ENCODE data around the gene FAXC. TPM values are rescaled to one million over a fixed set of nuclear protein-coding genes. Genes with fewer than 3 reads are reported as not detected.

Gene FAXC
- total RNA-seq, 4 donors from 2014 or later = 0.20 to 1.5 (median 0.80) TPM; not detected in 1

GRCh38 chr6:99309557-99309956, 39.9 kb downstream of the FAXC start:
- no peak overlapping the region for H3K27ac ChIP-seq
- no peaks in the 10 kb centered on the region for H3K4me1 ChIP-seq
- no peaks in the 10 kb centered on the region for H3K9me3 ChIP-seq
- ATAC-seq (no peak), DNase-seq (no peak)
- H3K27me3 ChIP-seq = no peaks in the 10 kb centered on the region
- intact Hi-C loops (cut with DNase I; ENCODE audit: low total_unique reads) (no loop called here), in situ Hi-C loops (cut with MboI; ENCODE audit: low sequenced_read_pairs in 4 of 4) (no loop called here)
- H3K4me3 ChIP-seq = no peak overlapping the region
- TF ChIP-seq, protein P1, sequence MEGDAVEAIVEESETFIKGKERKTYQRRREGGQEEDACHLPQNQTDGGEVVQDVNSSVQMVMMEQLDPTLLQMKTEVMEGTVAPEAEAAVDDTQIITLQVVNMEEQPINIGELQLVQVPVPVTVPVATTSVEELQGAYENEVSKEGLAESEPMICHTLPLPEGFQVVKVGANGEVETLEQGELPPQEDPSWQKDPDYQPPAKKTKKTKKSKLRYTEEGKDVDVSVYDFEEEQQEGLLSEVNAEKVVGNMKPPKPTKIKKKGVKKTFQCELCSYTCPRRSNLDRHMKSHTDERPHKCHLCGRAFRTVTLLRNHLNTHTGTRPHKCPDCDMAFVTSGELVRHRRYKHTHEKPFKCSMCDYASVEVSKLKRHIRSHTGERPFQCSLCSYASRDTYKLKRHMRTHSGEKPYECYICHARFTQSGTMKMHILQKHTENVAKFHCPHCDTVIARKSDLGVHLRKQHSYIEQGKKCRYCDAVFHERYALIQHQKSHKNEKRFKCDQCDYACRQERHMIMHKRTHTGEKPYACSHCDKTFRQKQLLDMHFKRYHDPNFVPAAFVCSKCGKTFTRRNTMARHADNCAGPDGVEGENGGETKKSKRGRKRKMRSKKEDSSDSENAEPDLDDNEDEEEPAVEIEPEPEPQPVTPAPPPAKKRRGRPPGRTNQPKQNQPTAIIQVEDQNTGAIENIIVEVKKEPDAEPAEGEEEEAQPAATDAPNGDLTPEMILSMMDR (IDR thresholded peaks at IDR 0.05 in 4 of 5, conservative IDR thresholded peaks at IDR 0.05 in 1 of 5) = no peak
- TF ChIP-seq POLR2A (IDR thresholded peaks at IDR 0.05) = no peak
- H3K36me3 ChIP-seq = no peaks in the 10 kb centered on the region

DNA sequence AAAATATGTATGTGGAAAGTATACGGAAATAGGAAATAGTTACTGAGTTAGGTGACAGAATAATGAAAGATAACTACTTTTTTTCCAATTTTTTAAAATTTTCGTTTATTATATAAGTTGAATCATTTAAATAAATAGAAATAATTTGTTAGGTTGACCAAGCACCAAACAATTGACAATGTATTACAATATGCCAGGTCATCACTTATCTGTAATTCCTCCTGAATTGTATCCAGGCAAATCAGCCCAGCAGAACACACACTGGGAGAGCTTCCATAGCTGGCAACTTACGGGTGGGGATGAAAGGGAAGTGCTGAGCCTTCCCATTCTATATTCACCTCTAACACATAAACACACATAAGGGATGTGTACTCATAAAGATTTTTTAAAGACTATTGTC, 40.7 kb downstream of the FAXC start:
- Histone ChIP-seq H3K4me3 (no peak overlapping the region), H3K9me3 (no peaks in the 10 kb centered on the region), H3K4me1 (no peaks in the 10 kb centered on the region), H3K27me3 (no peaks in the 10 kb centered on the region), H3K36me3 (no peaks in the 10 kb centered on the region), H3K27ac (no peak overlapping the region)
- in situ Hi-C loops (cut with MboI; ENCODE audit: low sequenced_read_pairs in 4 of 4) = no loop called here
- DNase-seq (no peak), ATAC-seq (no peak)
- intact Hi-C loops (cut with DNase I; ENCODE audit: low total_unique reads) = no loop called here
- TF ChIP-seq, protein P1 (IDR thresholded peaks at IDR 0.05 in 4 of 5, conservative IDR thresholded peaks at IDR 0.05 in 1 of 5) = no peak
- TF ChIP-seq POLR2A (IDR thresholded peaks at IDR 0.05) = no peak

GRCh38 chr6:99307295-99307907, 42.1 kb downstream of the FAXC start:
- Histone ChIP-seq H3K27ac (no peak overlapping the region), H3K4me1 (no peaks in the 10 kb centered on the region), H3K9me3 (no peaks in the 10 kb centered on the region), H3K27me3 (no peaks in the 10 kb centered on the region), H3K36me3 (no peaks in the 10 kb centered on the region), H3K4me3 (no peak overlapping the region)
- ATAC-seq (no peak), DNase-seq (no peak)
- TF ChIP-seq, protein P1 (IDR thresholded peaks at IDR 0.05 in 4 of 5, conservative IDR thresholded peaks at IDR 0.05 in 1 of 5) = no peak
- no peak for TF ChIP-seq POLR2A (IDR thresholded peaks at IDR 0.05)
- in situ Hi-C loops (cut with MboI; ENCODE audit: low sequenced_read_pairs in 4 of 4) = no loop called here
- intact Hi-C loops (cut with DNase I; ENCODE audit: low total_unique reads) = no loop called here

DNA sequence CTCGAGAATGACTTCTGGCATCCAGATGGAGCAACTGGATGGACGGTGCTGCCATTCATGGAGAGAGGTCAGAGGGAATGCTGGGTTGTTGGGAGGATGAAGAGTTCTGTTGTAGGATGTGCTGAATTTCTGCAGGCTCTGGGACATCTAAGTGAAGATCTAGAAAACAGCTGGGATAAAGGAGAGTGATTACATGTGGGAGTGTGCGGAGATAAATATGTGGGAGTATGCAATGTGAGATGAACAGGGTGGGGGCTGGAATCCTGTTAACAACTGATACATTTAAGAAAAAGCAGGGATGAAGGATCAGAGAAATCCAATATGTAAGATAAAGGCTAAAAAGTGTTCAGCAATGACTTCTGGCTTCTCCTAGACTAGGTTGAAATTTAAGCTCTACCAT, 43.1 kb downstream of the FAXC start:
- no peak overlapping the region for H3K4me3 ChIP-seq
- no peaks in the 10 kb centered on the region for H3K36me3 ChIP-seq
- no peak for DNase-seq
- intact Hi-C loops (cut with DNase I; ENCODE audit: low total_unique reads) (no loop called here), in situ Hi-C loops (cut with MboI; ENCODE audit: low sequenced_read_pairs in 4 of 4) (no loop called here)
- H3K27ac ChIP-seq = no peak overlapping the region
- TF ChIP-seq, protein P1 (IDR thresholded peaks at IDR 0.05 in 4 of 5, conservative IDR thresholded peaks at IDR 0.05 in 1 of 5) = no peak
- no peaks in the 10 kb centered on the region for H3K27me3 ChIP-seq
- no peak for ATAC-seq
- no peaks in the 10 kb centered on the region for H3K9me3 ChIP-seq
- H3K4me1 ChIP-seq = no peaks in the 10 kb centered on the region

DNA sequence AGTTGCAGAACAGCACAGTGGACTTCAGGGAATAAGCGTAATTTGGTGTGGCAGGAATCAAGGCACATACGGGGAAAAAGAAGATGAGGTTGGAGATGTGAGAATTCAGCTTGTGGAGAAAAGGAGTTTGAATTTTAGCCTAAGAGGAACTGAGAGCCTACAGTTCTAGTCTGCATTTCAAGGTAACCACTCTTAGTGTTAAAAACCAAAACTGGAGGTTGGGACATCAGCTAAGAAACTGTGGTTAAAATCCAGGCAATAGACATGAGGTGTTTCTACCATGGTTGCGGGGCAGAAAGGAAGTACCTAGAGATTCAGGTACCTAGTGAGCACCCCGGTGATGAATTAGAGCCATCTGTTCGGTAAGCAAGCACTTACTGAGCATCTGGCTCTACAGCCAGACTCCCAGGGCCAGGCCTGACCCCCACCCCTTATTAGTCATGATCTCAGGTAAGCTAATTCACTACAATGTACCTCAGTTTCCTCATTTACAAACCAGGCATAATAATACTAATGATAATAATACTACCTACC, 44.4 kb downstream of the FAXC start:
- intact Hi-C loops (cut with DNase I; ENCODE audit: low total_unique reads) = no loop called here
- DNase-seq (no peak), ATAC-seq (no peak)
- Histone ChIP-seq H3K27me3 (no peaks in the 10 kb centered on the region), H3K4me3 (no peak overlapping the region), H3K4me1 (no peaks in the 10 kb centered on the region), H3K36me3 (no peaks in the 10 kb centered on the region), H3K27ac (no peak overlapping the region), H3K9me3 (no peaks in the 10 kb centered on the region)
- no peak for TF ChIP-seq POLR2A (IDR thresholded peaks at IDR 0.05)
- TF ChIP-seq, protein P1 (IDR thresholded peaks at IDR 0.05 in 4 of 5, conservative IDR thresholded peaks at IDR 0.05 in 1 of 5) = no peak
- in situ Hi-C loops (cut with MboI; ENCODE audit: low sequenced_read_pairs in 4 of 4) = no loop called here
